Right ventricle myocardium superior (tissue), 1 donor: Measurements from ENCODE around the gene TRIM65. TPM values are rescaled to one million over a fixed set of nuclear protein-coding genes. Genes with fewer than 3 reads are reported as not detected.

Experiments
- ATAC-seq: fragments of 200-7000 bp; cut with Tn5 transposase; one replicate; pipeline ENCODE4 v1.9.1; 2020; ENCODE audit warnings: mild to moderate bottlenecking; ENCODE audit not compliant: poor library complexity
- DNase-seq: peaks from one replicate; pipeline ENCODE4 v3.0.0-alpha.2; 2020
- intact Hi-C: fragments of 100-400 bp; cut with DNase I; formaldehyde crosslinking; loops from one replicate; pipeline ENCODE4 v1.11.2; 2022
- total RNA-seq: library from RNA; stranded (reverse); fragmentation: NEBNext Ultra II Directional; extraction: Animal tissue kit (Norgen Biotek cat#: 25700); gene quantifications from one replicate; pipeline ENCODE4 v1.2.1, GENCODE V29; 2021
- donor health status: DM: no; HTN: yes; CAD: no; lungs with severe emphysema.

The TRIM65 gene
- total RNA-seq, 1 donor from 2014 or later = 9.1 TPM

- intact Hi-C loops = no loop called here
- ATAC-seq (peak; percentile 27), DNase-seq (no peak)
Observed at GRCh38 chr17:75920045-75920560, 23.4 kb upstream of the TRIM65 start.

- no peak for ATAC-seq
- intact Hi-C loops = no loop called here
- no peak for DNase-seq
Observed at GRCh38 chr17:75919611-75920010, 22.9 kb upstream of the TRIM65 start.

- intact Hi-C loops = no loop called here
- ATAC-seq (no peak), DNase-seq (no peak)
Observed at GRCh38 chr17:75917917-75918445, 21.2 kb upstream of the TRIM65 start.

- ATAC-seq = no peak
- DNase-seq = no peak
- intact Hi-C loops = no loop called here
Observed at GRCh38 chr17:75917141-75917916, 20.6 kb upstream of the TRIM65 start.

- no peak for DNase-seq
- intact Hi-C loops = no loop called here
- ATAC-seq = no peak
Observed at GRCh38 chr17:75915268-75915667, 18.5 kb upstream of the TRIM65 start.

GRCh38 chr17:75914643-75915267 is 18.0 kb upstream of the TRIM65 start:
- intact Hi-C loops = no loop called here
- no peak for DNase-seq
- no peak for ATAC-seq

- ATAC-seq (no peak), DNase-seq (no peak)
- intact Hi-C loops = no loop called here
Observed at GRCh38 chr17:75913537-75914210, 16.9 kb upstream of the TRIM65 start.

- intact Hi-C loops = no loop called here
- ATAC-seq (no peak), DNase-seq (no peak)
Observed at GRCh38 chr17:75910699-75911098, 13.9 kb upstream of the TRIM65 start.

- intact Hi-C loops = no loop called here
- DNase-seq (peak; percentile 50), ATAC-seq (peak; percentile 5)
Observed at GRCh38 chr17:75909812-75910274, 13.1 kb upstream of the TRIM65 start.

GRCh38 chr17:75909051-75909811 is 12.5 kb upstream of the TRIM65 start:
- ATAC-seq = no peak
- intact Hi-C loops = no loop called here
- no peak for DNase-seq

- DNase-seq = peak; percentile 86
- peak; percentile 69 for ATAC-seq
- intact Hi-C loops = no loop called here
Observed at GRCh38 chr17:75908201-75908600, 11.4 kb upstream of the TRIM65 start.

- ATAC-seq = no peak
- no peak for DNase-seq
- intact Hi-C loops = no loop called here
Observed at GRCh38 chr17:75906143-75906884, 9.6 kb upstream of the TRIM65 start.

- intact Hi-C loops = loop anchor here (1.0 kb wide), 1 partner anchor 100 kb away; no protein-coding TSS in a partner anchor
- DNase-seq = peak; percentile 95
- ATAC-seq = peak; percentile 91
Observed at GRCh38 chr17:75904749-75905521, 8.2 kb upstream of the TRIM65 start, which contains the start of gene MRPL38. Gene MRPL38, minus strand, starts transcription at chr17:75904884. Its CDS starts 9 bp downstream, at chr17:75904875.

GRCh38 chr17:75902406-75902805 is 5.7 kb upstream of the TRIM65 start:
- DNase-seq = no peak
- ATAC-seq = no peak
- intact Hi-C loops = no loop called here

GRCh38 chr17:75901727-75902126 is 5.0 kb upstream of the TRIM65 start:
- intact Hi-C loops = no loop called here
- ATAC-seq = no peak
- DNase-seq = no peak

GRCh38 chr17:75900691-75901533 is 4.2 kb upstream of the TRIM65 start:
- ATAC-seq (no peak), DNase-seq (no peak)
- intact Hi-C loops = no loop called here
